MM.1S (cell line): ENCODE results near the gene ZNF483.

ENCODE experiments used
- CTCF ChIP-seq: fragments of 300-600 bp; sonication (generic); IDR thresholded peaks from 2 replicates; pipeline ENCODE4 v1.5.1; 2016; ENCODE audit warnings: antibody characterized with exemption, low read length, mixed read lengths
- EZH2 ChIP-seq: fragments of 300-600 bp; sonication (generic); optimal IDR thresholded peaks from 2 replicates; pipeline ENCODE3; 2017; ENCODE audit warnings: low read depth, mild to moderate bottlenecking, antibody characterized with exemption, low read length, mixed read lengths
- EZH2phosphoT487 ChIP-seq: fragments of 300-600 bp; sonication (generic); IDR thresholded peaks from 2 replicates; pipeline ENCODE4 v1.6.1; 2018; ENCODE audit warnings: antibody characterized with exemption, low read length

- TF ChIP-seq CTCF (no peak), EZH2 (no peak), EZH2phosphoT487 (no peak)
Observed at GRCh38 chr9:111572950-111573604, 48.1 kb downstream of the ZNF483 start.
